ENCODE data around the gene ARHGAP45.

The ARHGAP45 gene

GRCh38 chr19:1116726-1117581 is 50.0 kb downstream of the ARHGAP45 start:
- no peaks in the 10 kb centered on the region for H3K79me2 ChIP-seq (ENCODE audit: control insufficient read depth, low read length)
- no peaks in the 10 kb centered on the region for H3K9me3 ChIP-seq (ENCODE audit: control insufficient read depth, insufficient read depth, low read length)
- peaks cover 3% of the 10 kb centered on the region; the same call in 1 of the 2 replicates for H3K4me1 ChIP-seq (ENCODE audit: control insufficient read depth, low read length)
- peaks cover 11% of the 10 kb centered on the region; the same call in 1 of the 2 replicates for H3K36me3 ChIP-seq (ENCODE audit: control insufficient read depth, low read length)
- H3K4me2 ChIP-seq (ENCODE audit: low read length) = no peak overlapping the region
- no peak overlapping the region for H3K4me3 ChIP-seq (ENCODE audit: low read length)
- TF ChIP-seq EZH2phosphoT487 (IDR thresholded peaks at IDR 0.05; ENCODE audit: borderline replicate concordance, low read length) = no peak
- TF ChIP-seq, protein P1, sequence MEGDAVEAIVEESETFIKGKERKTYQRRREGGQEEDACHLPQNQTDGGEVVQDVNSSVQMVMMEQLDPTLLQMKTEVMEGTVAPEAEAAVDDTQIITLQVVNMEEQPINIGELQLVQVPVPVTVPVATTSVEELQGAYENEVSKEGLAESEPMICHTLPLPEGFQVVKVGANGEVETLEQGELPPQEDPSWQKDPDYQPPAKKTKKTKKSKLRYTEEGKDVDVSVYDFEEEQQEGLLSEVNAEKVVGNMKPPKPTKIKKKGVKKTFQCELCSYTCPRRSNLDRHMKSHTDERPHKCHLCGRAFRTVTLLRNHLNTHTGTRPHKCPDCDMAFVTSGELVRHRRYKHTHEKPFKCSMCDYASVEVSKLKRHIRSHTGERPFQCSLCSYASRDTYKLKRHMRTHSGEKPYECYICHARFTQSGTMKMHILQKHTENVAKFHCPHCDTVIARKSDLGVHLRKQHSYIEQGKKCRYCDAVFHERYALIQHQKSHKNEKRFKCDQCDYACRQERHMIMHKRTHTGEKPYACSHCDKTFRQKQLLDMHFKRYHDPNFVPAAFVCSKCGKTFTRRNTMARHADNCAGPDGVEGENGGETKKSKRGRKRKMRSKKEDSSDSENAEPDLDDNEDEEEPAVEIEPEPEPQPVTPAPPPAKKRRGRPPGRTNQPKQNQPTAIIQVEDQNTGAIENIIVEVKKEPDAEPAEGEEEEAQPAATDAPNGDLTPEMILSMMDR (IDR thresholded peaks at IDR 0.05; ENCODE audit: low read depth, low read length, poor library complexity, severe bottlenecking) = no peak
- H4K20me1 ChIP-seq (ENCODE audit: control insufficient read depth, insufficient read depth, low read depth, low read length) = no peaks in the 10 kb centered on the region
- no peak overlapping the region for H3K27ac ChIP-seq (ENCODE audit: low read depth, low read length)
- H3K27me3 ChIP-seq (ENCODE audit: control insufficient read depth, low read length) = no peaks in the 10 kb centered on the region
- no peaks in the 10 kb centered on the region for H3F3A ChIP-seq (ENCODE audit: control insufficient read depth, insufficient read depth)
- no peaks in the 10 kb centered on the region for H3K9me2 ChIP-seq (replicated peaks; ENCODE audit: control insufficient read depth, low read length)

GRCh38 chr19:1117654-1118053 is 50.7 kb downstream of the ARHGAP45 start:
- H3K27ac ChIP-seq (ENCODE audit: low read depth, low read length) = no peak overlapping the region
- H3K79me2 ChIP-seq (ENCODE audit: control insufficient read depth, low read length) = no peaks in the 10 kb centered on the region
- H3K27me3 ChIP-seq (ENCODE audit: control insufficient read depth, low read length) = no peaks in the 10 kb centered on the region
- TF ChIP-seq, protein P1 (IDR thresholded peaks at IDR 0.05; ENCODE audit: low read depth, low read length, poor library complexity, severe bottlenecking) = no peak
- TF ChIP-seq EZH2phosphoT487 (IDR thresholded peaks at IDR 0.05; ENCODE audit: borderline replicate concordance, low read length) = no peak
- H3K4me3 ChIP-seq (ENCODE audit: low read length) = no peak overlapping the region
- H3K4me1 ChIP-seq (ENCODE audit: control insufficient read depth, low read length) = peaks cover 3% of the 10 kb centered on the region; the same call in 1 of the 2 replicates
- H3K36me3 ChIP-seq (ENCODE audit: control insufficient read depth, low read length) = peaks cover 9% of the 10 kb centered on the region
- H3K4me2 ChIP-seq (ENCODE audit: low read length) = no peak overlapping the region
- no peaks in the 10 kb centered on the region for H3K9me2 ChIP-seq (replicated peaks; ENCODE audit: control insufficient read depth, low read length)
- no peaks in the 10 kb centered on the region for H3F3A ChIP-seq (ENCODE audit: control insufficient read depth, insufficient read depth)
- no peaks in the 10 kb centered on the region for H4K20me1 ChIP-seq (ENCODE audit: control insufficient read depth, insufficient read depth, low read depth, low read length)
- no peaks in the 10 kb centered on the region for H3K9me3 ChIP-seq (ENCODE audit: control insufficient read depth, insufficient read depth, low read length)

- Histone ChIP-seq H3K9me3 (ENCODE audit: control insufficient read depth, insufficient read depth, low read length) (no peaks in the 10 kb centered on the region), H3K79me2 (ENCODE audit: control insufficient read depth, low read length) (no peaks in the 10 kb centered on the region), H4K20me1 (ENCODE audit: control insufficient read depth, insufficient read depth, low read depth, low read length) (no peaks in the 10 kb centered on the region), H3K4me2 (ENCODE audit: low read length) (no peak overlapping the region), H3K9me2 (replicated peaks; ENCODE audit: control insufficient read depth, low read length) (no peaks in the 10 kb centered on the region), H3K27me3 (ENCODE audit: control insufficient read depth, low read length) (no peaks in the 10 kb centered on the region), H3K4me1 (ENCODE audit: control insufficient read depth, low read length) (no peaks in the 10 kb centered on the region), H3K27ac (ENCODE audit: low read depth, low read length) (no peak overlapping the region), H3K4me3 (ENCODE audit: low read length) (no peak overlapping the region), H3K36me3 (ENCODE audit: control insufficient read depth, low read length) (peaks cover 19% of the 10 kb centered on the region), H3F3A (ENCODE audit: control insufficient read depth, insufficient read depth) (no peaks in the 10 kb centered on the region)
- TF ChIP-seq EZH2phosphoT487 (IDR thresholded peaks at IDR 0.05; ENCODE audit: borderline replicate concordance, low read length) = no peak
- TF ChIP-seq, protein P1 (IDR thresholded peaks at IDR 0.05; ENCODE audit: low read depth, low read length, poor library complexity, severe bottlenecking) = no peak
Observed at GRCh38 chr19:1118999-1119398, 52.0 kb downstream of the ARHGAP45 start.

All from DOHH2 (cell line).